Ishikawa (cell line): ENCODE results near the gene TREM2.

Source experiments
- CEBPB ChIP-seq: IDR thresholded peaks from 2 replicates; pipeline ENCODE4 v1.6.1; 2012
- CREB1 ChIP-seq: IDR thresholded peaks from 2 replicates; pipeline ENCODE4 v1.6.1; 2012; ENCODE audit warnings: low read depth
- EGR1 ChIP-seq: IDR thresholded peaks from 2 replicates; pipeline ENCODE4 v1.6.1; 2012
- EP300 ChIP-seq: IDR thresholded peaks from 2 replicates; pipeline ENCODE4 v1.6.1; 2012; ENCODE audit warnings: borderline replicate concordance
- FOXM1 ChIP-seq: IDR thresholded peaks from 2 replicates; pipeline ENCODE4 v1.6.1; 2012; ENCODE audit warnings: low read depth, borderline replicate concordance
- NFIC ChIP-seq: IDR thresholded peaks from 2 replicates; pipeline ENCODE4 v1.6.1; 2012
- RAD21 ChIP-seq: IDR thresholded peaks from 2 replicates; pipeline ENCODE4 v1.6.1; 2012; ENCODE audit warnings: low read depth
- TAF1 ChIP-seq: IDR thresholded peaks from 2 replicates; pipeline ENCODE4 v1.6.1; 2012; ENCODE audit warnings: low read depth, mild to moderate bottlenecking
- TCF12 ChIP-seq: IDR thresholded peaks from 2 replicates; pipeline ENCODE4 v1.6.1; 2012; ENCODE audit warnings: low read depth
- TEAD4 ChIP-seq: IDR thresholded peaks from 2 replicates; pipeline ENCODE4 v1.6.1; 2012
- YY1 ChIP-seq: IDR thresholded peaks from 2 replicates; pipeline ENCODE4 v1.6.1; 2012; ENCODE audit warnings: low read depth
- ZBTB7A ChIP-seq: IDR thresholded peaks from 2 replicates; pipeline ENCODE4 v1.6.1; 2012; ENCODE audit warnings: low read depth
- TF ChIP-seq, protein P1 (sequence below): IDR thresholded peaks from 2 replicates; pipeline ENCODE4 v1.6.1; 2012; ENCODE audit warnings: low read depth, mild to moderate bottlenecking
- TF ChIP-seq, protein P2 (sequence below): IDR thresholded peaks from 2 replicates; pipeline ENCODE4 v1.6.1; 2012
- TF ChIP-seq, protein P3 (sequence below): IDR thresholded peaks from 2 replicates; pipeline ENCODE4 v1.6.1; 2012

The TREM2 gene

DNA sequence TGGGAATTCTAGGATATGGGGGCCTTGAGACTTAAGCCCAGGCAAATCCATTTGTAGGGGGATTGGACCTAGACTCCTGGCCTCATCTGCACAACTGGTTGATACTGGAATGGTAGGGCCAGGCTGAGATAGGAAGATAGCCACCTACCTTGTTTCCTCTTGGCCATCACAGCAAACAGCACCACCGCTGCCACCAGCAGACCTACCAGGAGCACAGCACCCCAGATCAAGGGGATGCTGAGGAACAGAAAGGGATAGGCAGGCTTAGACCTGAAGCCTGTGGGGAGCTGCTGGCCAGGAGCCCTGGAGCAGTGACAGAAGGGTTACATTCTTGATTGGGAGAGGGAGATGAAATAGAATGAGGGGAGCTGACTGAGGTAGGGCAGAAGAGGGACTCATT is 12.2 kb downstream of the TREM2 start:
- TF ChIP-seq EGR1: no peak
- TF ChIP-seq CEBPB: no peak

DNA sequence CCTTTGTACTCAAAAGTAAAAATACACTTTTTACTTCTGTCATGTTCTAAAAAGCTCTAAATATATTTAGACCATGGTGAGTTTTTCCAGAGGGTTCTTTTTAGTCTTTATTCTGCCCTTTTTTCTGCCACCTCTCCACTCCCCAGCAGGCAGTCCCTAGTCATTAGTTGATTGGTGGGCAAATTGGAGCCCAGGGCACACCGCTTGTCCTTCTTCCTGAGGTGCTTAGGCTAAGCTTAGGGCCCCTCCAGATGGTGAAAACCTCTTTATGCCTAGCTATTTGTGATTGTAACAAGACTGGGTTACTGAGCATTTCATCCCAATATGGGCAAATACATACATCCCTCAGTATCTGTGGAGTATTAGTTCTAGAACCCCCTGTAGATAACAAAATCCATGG is 15.0 kb downstream of the TREM2 start:
- TF ChIP-seq FOXM1 (no peak), CEBPB (no peak), NFIC (no peak), ZBTB7A (no peak), RAD21 (no peak), TCF12 (no peak), EGR1 (no peak), TAF1 (no peak), TEAD4 (no peak), CREB1 (no peak), YY1 (no peak), EP300 (no peak)
- TF ChIP-seq, protein P1, sequence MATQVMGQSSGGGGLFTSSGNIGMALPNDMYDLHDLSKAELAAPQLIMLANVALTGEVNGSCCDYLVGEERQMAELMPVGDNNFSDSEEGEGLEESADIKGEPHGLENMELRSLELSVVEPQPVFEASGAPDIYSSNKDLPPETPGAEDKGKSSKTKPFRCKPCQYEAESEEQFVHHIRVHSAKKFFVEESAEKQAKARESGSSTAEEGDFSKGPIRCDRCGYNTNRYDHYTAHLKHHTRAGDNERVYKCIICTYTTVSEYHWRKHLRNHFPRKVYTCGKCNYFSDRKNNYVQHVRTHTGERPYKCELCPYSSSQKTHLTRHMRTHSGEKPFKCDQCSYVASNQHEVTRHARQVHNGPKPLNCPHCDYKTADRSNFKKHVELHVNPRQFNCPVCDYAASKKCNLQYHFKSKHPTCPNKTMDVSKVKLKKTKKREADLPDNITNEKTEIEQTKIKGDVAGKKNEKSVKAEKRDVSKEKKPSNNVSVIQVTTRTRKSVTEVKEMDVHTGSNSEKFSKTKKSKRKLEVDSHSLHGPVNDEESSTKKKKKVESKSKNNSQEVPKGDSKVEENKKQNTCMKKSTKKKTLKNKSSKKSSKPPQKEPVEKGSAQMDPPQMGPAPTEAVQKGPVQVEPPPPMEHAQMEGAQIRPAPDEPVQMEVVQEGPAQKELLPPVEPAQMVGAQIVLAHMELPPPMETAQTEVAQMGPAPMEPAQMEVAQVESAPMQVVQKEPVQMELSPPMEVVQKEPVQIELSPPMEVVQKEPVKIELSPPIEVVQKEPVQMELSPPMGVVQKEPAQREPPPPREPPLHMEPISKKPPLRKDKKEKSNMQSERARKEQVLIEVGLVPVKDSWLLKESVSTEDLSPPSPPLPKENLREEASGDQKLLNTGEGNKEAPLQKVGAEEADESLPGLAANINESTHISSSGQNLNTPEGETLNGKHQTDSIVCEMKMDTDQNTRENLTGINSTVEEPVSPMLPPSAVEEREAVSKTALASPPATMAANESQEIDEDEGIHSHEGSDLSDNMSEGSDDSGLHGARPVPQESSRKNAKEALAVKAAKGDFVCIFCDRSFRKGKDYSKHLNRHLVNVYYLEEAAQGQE: no peak
- TF ChIP-seq, protein P2, sequence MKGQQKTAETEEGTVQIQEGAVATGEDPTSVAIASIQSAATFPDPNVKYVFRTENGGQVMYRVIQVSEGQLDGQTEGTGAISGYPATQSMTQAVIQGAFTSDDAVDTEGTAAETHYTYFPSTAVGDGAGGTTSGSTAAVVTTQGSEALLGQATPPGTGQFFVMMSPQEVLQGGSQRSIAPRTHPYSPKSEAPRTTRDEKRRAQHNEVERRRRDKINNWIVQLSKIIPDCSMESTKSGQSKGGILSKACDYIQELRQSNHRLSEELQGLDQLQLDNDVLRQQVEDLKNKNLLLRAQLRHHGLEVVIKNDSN: no peak
- TF ChIP-seq, protein P3, sequence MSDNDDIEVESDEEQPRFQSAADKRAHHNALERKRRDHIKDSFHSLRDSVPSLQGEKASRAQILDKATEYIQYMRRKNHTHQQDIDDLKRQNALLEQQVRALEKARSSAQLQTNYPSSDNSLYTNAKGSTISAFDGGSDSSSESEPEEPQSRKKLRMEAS: no peak

DNA sequence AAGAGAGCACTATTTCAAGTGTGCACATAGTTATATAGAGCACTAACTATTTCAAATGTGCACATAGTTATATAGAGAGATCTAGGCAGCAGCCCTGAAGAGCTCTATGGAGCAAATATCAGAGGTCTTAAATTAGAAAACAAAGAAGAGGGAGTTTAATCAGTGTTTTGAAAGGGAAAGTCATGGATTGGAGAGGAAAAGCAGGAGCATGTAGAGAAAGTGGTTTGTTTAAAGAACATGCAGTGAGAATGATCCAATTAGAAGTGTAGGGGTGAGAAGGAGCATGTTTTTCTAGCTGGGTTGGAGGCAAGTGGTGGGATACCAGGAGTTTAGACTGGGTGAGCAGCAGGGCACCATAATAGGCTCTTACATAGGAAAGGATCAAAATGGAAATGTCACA is 26.0 kb downstream of the TREM2 start:
- TF ChIP-seq, protein P1: no peak

DNA sequence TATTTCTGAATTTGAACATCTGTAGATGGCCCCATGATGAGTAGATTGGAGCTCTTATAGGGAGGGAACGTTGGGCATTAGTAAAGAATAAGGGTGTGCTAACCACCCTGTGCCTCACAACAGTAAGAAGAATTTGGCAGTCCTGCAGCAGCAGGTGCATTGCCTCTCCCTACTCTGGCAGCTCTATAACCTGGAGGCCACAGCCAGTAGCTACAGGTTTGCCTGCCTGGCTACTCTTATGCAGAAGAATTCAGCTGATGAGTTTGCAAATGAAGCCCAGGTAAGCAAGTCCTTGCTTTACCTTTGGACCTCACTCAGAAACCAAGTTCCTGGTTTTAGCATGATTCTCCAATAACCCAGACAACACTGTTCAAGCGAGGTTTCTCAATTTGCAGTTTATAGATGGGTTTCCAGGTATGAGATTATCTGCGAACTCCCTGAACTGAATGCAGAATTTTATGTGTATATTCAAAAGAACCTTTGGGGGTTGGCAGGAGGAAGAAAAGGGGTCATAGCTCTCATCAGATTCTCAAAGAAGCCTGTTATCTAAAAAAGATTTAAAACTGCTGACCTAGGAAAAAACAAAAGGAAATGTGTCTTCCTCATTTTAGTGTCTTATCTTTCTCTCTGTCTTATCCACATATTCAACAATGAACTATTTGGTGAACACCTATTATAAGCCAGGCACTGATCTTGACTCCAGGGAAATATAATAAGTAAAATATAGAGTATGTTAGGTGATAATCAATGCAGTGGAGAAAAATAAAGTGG is 27.7 kb downstream of the TREM2 start:
- TF ChIP-seq YY1 (no peak), EGR1 (no peak), NFIC (no peak), TCF12 (no peak), TAF1 (no peak), CEBPB (no peak), ZBTB7A (no peak), EP300 (no peak), RAD21 (no peak), FOXM1 (no peak), CREB1 (no peak), TEAD4 (no peak)
- TF ChIP-seq, protein P3: no peak
- TF ChIP-seq, protein P2: no peak
- TF ChIP-seq, protein P1: no peak

DNA sequence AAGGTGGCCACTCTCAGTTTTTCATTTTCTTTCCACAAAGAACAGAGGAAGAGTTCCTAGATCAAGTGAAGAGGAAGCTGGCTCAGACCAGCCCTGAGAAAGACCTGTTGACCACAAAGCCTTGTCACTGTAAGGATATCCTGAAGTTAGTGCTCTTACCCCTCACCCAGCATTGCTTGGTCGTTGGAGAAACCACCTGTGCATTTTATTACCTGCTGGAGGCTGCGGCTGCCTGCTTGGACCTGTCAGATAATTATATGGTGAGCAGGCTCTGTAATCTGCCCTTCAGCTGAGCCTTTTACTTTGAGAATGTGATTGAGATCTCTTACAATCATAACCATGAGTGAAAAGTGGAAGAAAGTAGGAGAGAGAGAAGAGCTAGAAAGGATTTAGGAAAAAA is 30.7 kb downstream of the TREM2 start:
- TF ChIP-seq, protein P1: no peak
- TF ChIP-seq TEAD4 (no peak), TCF12 (no peak)
